Sigmoid colon (tissue), 4 donors: ENCODE results near the gene TREML4.

ENCODE experiments used
- EP300 ChIP-seq, 4 donors: sonication (generic); formaldehyde crosslinking; IDR thresholded peaks; one replicate each; pipeline ENCODE4 v1.6.1; 2017; ENCODE audit warnings: antibody characterized with exemption in 4 of 4
- POLR2A ChIP-seq, 2 donors: fragments of 450-650 bp; IDR thresholded peaks; one replicate each; pipeline ENCODE4 v1.6.1; 2016; ENCODE audit warnings: antibody characterized with exemption in 2 of 2, mild to moderate bottlenecking in 2 of 2, moderate library complexity in 2 of 2
- POLR2AphosphoS5 ChIP-seq, 4 donors: sonication (generic); formaldehyde crosslinking; IDR thresholded peaks; one replicate each; pipeline ENCODE4 v1.6.1; 2017; ENCODE audit warnings: antibody characterized with exemption in 4 of 4
- TF ChIP-seq, protein P1 (sequence below), 4 experiments: fragments of 450-650 bp in 3 of 4; fragments of 200-600 bp in 1 of 4; IDR thresholded peaks; one replicate each; pipeline ENCODE4 v1.5.1; 2016 to 2019; ENCODE audit warnings: antibody characterized with exemption in 4 of 4, mild to moderate bottlenecking in 3 of 4, moderate library complexity in 2 of 4

DNA sequence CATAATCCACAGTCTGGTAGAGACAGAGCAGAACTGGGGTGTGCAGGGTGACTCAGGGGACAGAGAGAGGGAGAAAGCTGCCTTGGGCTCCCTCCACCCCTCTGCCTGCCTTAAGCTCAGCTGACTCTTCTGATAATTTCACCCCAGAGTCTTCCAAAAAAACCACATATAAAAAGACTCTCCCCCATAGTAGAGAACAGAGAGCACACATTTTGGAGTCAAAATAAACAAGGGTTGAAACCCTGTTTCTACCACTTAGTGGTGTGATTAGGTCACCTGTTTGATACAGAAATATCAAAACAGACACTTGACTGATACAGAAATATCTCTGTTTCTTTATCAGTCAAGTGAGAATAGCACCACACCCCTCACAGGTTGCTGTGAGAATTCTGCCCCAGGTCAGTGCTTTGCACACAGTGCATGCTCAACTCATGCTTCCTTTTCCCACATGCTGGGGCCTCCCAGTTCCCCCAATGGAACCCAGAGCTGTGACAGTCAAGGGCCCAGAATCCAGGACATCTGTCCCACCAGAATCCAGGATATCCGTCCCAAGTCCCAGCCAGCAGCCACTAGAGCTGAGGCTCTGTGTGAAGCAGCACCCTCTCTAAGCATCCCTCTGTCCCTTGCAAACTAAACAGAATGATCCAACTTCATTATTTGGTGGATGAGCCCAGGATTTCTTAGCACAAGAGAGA lies 28.4 kb upstream of the TREML4 start:
- TF ChIP-seq POLR2AphosphoS5 (IDR thresholded peaks at IDR 0.05), result no peak
- TF ChIP-seq, protein P1, sequence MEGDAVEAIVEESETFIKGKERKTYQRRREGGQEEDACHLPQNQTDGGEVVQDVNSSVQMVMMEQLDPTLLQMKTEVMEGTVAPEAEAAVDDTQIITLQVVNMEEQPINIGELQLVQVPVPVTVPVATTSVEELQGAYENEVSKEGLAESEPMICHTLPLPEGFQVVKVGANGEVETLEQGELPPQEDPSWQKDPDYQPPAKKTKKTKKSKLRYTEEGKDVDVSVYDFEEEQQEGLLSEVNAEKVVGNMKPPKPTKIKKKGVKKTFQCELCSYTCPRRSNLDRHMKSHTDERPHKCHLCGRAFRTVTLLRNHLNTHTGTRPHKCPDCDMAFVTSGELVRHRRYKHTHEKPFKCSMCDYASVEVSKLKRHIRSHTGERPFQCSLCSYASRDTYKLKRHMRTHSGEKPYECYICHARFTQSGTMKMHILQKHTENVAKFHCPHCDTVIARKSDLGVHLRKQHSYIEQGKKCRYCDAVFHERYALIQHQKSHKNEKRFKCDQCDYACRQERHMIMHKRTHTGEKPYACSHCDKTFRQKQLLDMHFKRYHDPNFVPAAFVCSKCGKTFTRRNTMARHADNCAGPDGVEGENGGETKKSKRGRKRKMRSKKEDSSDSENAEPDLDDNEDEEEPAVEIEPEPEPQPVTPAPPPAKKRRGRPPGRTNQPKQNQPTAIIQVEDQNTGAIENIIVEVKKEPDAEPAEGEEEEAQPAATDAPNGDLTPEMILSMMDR (IDR thresholded peaks at IDR 0.05), result no peak
- TF ChIP-seq POLR2A (IDR thresholded peaks at IDR 0.05), result no peak
- no peak for TF ChIP-seq EP300 (IDR thresholded peaks at IDR 0.05)
